Measurements from ENCODE around the gene HAAO.

The HAAO gene

DNA sequence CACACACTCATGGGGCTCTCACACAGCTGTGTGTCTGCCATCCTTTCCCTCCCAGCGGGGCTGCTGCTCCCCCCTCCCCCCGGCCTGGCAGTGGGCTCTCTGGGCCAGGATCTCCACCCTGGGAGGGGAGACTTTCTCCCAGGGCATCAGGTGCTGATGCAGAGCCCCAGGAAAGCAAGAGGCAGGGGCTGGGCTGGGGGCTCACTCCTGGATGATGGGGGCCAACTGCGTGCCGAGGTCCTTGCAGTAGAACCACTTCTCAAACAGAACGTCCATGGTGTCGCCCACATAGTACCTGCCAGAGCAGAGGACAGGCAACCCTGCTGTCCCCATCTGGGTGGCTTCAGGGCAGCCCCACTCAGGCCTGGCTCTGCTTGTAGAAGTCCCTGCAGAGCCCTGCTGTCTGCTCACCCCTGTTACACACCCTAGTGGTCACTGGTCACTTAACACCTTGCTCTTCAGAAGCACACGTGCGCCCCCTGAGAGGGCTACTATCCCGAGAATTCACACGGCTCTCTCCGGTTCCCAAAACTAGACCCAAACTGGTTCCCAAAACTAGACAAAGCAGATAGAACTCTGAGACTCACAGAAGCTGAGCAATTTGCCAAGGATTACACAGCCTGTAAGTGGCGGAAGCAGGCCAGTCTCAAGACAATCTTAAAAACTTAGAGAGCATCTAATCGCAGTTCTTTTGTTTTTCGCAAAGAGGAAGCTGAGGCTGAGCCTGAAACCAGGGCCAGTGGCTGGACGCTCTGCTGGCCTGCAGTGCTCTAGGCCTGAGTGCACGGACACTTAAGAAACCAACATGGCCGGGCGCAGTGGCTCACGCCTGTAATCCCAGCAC, 21.9 kb downstream of the HAAO start:
- H3K27ac ChIP-seq (replicated peaks) = no peak overlapping the region
- H3K4me3 ChIP-seq (replicated peaks; ENCODE audit: insufficient read depth, low read length) = no peak overlapping the region
- DNase-seq (ENCODE audit: low read depth in 1 of 2, low spot score in 1 of 2) = peak; percentile 58 to 63
- TF ChIP-seq, protein P1, sequence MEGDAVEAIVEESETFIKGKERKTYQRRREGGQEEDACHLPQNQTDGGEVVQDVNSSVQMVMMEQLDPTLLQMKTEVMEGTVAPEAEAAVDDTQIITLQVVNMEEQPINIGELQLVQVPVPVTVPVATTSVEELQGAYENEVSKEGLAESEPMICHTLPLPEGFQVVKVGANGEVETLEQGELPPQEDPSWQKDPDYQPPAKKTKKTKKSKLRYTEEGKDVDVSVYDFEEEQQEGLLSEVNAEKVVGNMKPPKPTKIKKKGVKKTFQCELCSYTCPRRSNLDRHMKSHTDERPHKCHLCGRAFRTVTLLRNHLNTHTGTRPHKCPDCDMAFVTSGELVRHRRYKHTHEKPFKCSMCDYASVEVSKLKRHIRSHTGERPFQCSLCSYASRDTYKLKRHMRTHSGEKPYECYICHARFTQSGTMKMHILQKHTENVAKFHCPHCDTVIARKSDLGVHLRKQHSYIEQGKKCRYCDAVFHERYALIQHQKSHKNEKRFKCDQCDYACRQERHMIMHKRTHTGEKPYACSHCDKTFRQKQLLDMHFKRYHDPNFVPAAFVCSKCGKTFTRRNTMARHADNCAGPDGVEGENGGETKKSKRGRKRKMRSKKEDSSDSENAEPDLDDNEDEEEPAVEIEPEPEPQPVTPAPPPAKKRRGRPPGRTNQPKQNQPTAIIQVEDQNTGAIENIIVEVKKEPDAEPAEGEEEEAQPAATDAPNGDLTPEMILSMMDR (IDR thresholded peaks at IDR 0.05; ENCODE audit: insufficient read depth, low read length) = peak; percentile 27
- TF ChIP-seq GABPA (IDR thresholded peaks at IDR 0.05; ENCODE audit: low read depth) = no peak
- no peaks in the 10 kb centered on the region for H3K27me3 ChIP-seq (ENCODE audit: insufficient read depth, poor library complexity, severe bottlenecking)

DNA sequence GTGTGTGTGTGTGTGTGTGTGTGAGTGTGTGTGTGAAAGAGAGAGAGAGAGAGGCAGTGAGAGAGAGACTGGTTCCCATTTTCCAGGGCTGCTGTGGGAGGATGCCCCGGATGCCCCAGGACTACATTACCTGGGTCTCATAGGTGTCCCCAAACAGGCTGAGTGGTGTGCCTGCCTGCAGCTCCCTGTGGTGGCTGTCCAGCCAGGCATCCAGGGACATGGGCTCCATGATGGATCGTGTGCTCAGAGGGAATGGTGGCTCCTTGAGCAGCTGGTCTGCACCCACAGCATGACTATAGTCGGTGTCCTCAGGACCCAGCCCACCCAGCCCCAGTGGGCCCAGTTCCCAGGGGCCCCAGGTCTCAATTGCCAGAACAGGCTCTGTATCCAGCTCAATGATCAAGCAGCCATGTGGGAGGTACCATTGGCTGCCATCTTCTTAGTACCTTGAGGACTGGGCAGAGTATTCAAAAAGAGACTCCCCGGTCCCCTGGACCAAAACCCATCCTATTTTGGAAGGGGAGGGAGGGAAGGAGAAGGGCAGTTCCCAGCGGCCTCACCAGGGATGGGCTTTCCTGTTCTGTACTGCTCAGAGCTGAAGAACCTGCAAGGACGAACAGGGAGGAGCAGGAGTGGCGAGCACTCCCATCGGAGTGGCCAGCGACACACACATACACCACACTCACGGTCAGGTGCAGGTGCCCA, 22.6 kb downstream of the HAAO start:
- H3K27ac ChIP-seq (replicated peaks) = no peak overlapping the region
- no peak overlapping the region for H3K4me3 ChIP-seq (replicated peaks; ENCODE audit: insufficient read depth, low read length)
- H3K27me3 ChIP-seq (ENCODE audit: insufficient read depth, poor library complexity, severe bottlenecking) = no peaks in the 10 kb centered on the region
- no peak for DNase-seq (ENCODE audit: low read depth in 1 of 2, low spot score in 1 of 2)
- TF ChIP-seq, protein P1 (IDR thresholded peaks at IDR 0.05; ENCODE audit: insufficient read depth, low read length) = no peak
- TF ChIP-seq POLR2AphosphoS5 (IDR thresholded peaks at IDR 0.05; ENCODE audit: low read depth) (no peak), SPI1 (IDR thresholded peaks at IDR 0.05; ENCODE audit: borderline replicate concordance, low read depth) (no peak), GABPA (IDR thresholded peaks at IDR 0.05; ENCODE audit: low read depth) (no peak)
- TF ChIP-seq, protein P2, sequence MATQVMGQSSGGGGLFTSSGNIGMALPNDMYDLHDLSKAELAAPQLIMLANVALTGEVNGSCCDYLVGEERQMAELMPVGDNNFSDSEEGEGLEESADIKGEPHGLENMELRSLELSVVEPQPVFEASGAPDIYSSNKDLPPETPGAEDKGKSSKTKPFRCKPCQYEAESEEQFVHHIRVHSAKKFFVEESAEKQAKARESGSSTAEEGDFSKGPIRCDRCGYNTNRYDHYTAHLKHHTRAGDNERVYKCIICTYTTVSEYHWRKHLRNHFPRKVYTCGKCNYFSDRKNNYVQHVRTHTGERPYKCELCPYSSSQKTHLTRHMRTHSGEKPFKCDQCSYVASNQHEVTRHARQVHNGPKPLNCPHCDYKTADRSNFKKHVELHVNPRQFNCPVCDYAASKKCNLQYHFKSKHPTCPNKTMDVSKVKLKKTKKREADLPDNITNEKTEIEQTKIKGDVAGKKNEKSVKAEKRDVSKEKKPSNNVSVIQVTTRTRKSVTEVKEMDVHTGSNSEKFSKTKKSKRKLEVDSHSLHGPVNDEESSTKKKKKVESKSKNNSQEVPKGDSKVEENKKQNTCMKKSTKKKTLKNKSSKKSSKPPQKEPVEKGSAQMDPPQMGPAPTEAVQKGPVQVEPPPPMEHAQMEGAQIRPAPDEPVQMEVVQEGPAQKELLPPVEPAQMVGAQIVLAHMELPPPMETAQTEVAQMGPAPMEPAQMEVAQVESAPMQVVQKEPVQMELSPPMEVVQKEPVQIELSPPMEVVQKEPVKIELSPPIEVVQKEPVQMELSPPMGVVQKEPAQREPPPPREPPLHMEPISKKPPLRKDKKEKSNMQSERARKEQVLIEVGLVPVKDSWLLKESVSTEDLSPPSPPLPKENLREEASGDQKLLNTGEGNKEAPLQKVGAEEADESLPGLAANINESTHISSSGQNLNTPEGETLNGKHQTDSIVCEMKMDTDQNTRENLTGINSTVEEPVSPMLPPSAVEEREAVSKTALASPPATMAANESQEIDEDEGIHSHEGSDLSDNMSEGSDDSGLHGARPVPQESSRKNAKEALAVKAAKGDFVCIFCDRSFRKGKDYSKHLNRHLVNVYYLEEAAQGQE (IDR thresholded peaks at IDR 0.05; ENCODE audit: insufficient replicate concordance, low read depth) = no peak

DNA sequence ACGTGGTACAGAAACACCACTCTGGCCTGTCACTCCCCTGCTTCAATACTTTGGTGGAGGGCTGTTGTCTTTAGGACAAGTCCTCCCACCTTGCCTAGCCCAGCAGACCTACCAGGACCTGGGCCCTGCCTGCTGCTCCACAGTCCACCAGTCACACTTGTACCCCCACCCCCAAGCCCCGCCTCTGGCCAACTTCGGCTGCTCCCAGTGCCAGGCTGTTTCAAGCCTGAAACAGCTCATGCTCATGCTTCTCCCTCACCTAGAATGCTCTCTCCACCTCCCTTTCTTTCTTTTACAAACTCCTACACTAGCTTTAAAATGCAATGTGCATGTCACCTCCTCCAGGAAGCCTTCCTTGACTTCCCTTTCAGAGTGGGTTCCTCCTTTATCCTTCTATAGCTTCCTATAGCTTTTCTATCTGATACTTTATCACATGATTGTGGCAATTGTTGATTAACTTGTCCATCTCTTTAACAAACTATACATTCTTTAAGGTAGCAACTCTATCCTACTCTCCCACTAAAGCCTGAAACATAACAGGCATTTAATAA, 23.6 kb downstream of the HAAO start:
- TF ChIP-seq SPI1 (IDR thresholded peaks at IDR 0.05; ENCODE audit: borderline replicate concordance, low read depth) (no peak), POLR2AphosphoS5 (IDR thresholded peaks at IDR 0.05; ENCODE audit: low read depth) (no peak), GABPA (IDR thresholded peaks at IDR 0.05; ENCODE audit: low read depth) (no peak)
- TF ChIP-seq, protein P1 (IDR thresholded peaks at IDR 0.05; ENCODE audit: insufficient read depth, low read length) = no peak
- TF ChIP-seq, protein P2 (IDR thresholded peaks at IDR 0.05; ENCODE audit: insufficient replicate concordance, low read depth) = no peak
- H3K27ac ChIP-seq (replicated peaks) = no peak overlapping the region
- no peak overlapping the region for H3K4me3 ChIP-seq (replicated peaks; ENCODE audit: insufficient read depth, low read length)
- H3K27me3 ChIP-seq (ENCODE audit: insufficient read depth, poor library complexity, severe bottlenecking) = no peaks in the 10 kb centered on the region
- no peak for DNase-seq (ENCODE audit: low read depth in 1 of 2, low spot score in 1 of 2)

Data from HL-60 (cell line).